ENCODE data around the gene G6PC3.

GRCh38 chr17:44117351-44117750 lies 46.8 kb downstream of the G6PC3 start:
- TF ChIP-seq POLR2A (IDR thresholded peaks at IDR 0.05) = no peak
- TF ChIP-seq CTCF (IDR thresholded peaks at IDR 0.05) = no peak

Measured in esophagus squamous epithelium (tissue), 4 donors.